GM15510 (cell line): ENCODE data around the gene PTK6.

Source experiments
- POLR2A ChIP-seq: IDR thresholded peaks from 3 replicates; pipeline ENCODE4 v1.6.1; 2011; ENCODE audit warnings: borderline replicate concordance; ENCODE audit not compliant: insufficient read length; ENCODE audit errors: extremely low read depth

The PTK6 gene

GRCh38 chr20:63494420-63495166 lies 42.6 kb downstream of the PTK6 start:
- TF ChIP-seq POLR2A: no peak

- no peak for TF ChIP-seq POLR2A
Observed at GRCh38 chr20:63494084-63494419, 43.1 kb downstream of the PTK6 start.

DNA sequence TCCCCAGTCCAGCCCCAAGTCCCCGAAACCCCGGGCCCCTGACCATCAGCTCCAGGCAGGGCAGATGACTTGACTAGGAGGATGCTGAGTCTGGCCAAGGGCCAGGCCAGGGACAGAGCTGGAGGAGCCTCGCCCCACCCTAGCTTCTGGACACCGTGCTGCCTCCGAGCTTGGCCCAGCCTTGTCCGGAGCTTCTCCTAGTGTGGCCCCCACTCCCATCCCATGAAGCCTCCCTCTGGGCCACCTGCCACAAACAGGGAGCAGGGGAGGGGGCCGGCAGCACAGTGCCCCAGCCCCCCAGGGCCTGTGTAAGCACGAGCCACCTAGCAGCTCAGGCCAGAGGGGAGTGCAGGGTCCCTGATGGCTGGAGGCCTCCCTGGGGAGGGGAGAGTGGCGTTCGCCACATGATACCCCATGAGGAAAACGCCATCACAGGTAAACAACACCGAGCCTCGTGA lies 43.6 kb downstream of the PTK6 start:
- TF ChIP-seq POLR2A: no peak

- no peak for TF ChIP-seq POLR2A
Observed at GRCh38 chr20:63492982-63493381, 44.2 kb downstream of the PTK6 start.

DNA sequence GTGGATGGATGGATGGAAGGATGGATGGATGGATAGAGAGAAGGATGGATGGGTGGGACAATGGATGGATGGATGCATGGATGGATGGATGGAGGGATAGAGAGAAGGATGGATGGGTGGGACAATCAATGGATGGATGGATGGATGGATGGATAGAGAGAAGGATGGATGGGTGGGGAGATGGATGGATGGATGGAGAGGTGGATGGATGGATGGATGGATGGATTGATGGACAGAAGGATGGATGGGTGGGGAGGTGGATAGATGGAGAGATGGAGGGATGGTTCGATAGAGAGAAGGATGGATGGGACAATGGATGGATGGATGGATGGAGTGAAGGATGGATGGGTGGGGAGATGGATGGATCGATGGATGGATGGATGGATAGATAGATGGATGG lies 44.7 kb downstream of the PTK6 start:
- no peak for TF ChIP-seq POLR2A

- no peak for TF ChIP-seq POLR2A
Observed at GRCh38 chr20:63491635-63492230, 45.4 kb downstream of the PTK6 start.

DNA sequence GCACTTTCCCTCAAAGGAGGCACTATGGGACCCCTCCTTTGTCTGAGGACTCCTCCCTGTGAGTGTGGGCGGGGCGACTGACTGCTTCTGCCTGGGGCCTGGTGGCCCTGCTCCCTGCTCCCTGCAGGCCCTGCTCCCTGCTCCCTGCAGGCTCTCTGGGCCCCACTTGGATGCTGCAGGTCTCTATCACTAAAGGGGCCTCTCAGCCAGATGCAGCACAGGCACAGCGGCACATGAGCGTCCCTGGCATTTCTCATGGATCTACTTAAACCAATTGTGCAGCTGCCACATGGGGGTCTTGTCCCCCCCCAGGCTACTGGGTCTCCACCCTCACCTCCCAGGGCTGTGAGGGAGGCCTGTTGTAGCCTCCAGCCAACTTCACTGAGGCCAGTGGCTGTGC lies 46.1 kb downstream of the PTK6 start:
- no peak for TF ChIP-seq POLR2A

DNA sequence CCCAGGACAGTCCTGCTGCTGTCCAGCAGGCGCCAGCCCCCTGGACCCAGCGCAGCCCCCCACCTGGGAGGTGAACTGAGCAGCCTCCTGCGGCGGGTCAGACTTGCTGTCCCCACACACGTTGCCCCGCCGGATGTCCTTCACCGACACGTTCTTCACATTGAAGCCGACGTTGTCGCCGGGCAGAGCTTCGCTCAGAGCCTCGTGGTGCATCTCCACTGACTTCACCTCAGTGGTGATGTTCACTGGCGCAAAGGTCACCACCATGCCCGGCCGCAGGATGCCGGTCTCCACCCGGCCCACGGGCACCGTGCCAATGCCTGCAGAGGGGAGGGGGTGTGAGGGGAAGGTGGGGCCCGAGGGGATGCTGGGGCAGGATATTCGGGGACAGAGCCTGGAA lies 46.8 kb downstream of the PTK6 start:
- TF ChIP-seq POLR2A: no peak

- no peak for TF ChIP-seq POLR2A
Observed at GRCh38 chr20:63488315-63489251, 48.6 kb downstream of the PTK6 start.

GRCh38 chr20:63487781-63488241 lies 49.4 kb downstream of the PTK6 start:
- no peak for TF ChIP-seq POLR2A

- no peak for TF ChIP-seq POLR2A
Observed at GRCh38 chr20:63487116-63487764, 49.9 kb downstream of the PTK6 start.

DNA sequence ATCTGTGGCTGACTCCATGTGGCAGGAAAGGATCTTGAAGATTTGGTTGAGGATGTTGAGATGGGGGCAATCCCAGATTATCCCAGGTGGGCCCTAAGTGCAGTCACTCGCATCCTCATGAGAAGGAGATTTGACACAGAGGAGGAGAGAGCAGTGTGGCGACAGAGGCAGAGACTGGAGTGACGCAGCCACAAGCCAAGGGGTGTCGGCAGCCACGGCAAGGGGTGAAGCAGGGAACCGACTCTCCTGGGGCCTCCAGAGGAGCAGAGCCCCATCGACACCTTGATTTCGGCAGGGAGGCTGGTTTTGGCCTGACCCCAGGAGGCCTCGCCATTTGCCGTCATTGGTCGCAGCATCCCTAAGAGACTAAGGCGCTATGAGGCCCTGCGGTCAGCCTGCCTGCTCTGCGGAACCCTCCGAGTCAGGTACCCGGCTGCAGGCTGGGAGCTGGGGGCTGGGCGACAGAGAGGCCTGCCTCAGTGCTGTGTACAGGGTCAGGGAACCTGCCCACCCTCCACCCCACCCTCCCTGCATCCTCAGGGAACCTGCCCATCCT lies 50.8 kb downstream of the PTK6 start:
- no peak for TF ChIP-seq POLR2A

- TF ChIP-seq POLR2A: no peak
Observed at GRCh38 chr20:63484651-63485403, 52.3 kb downstream of the PTK6 start.

GRCh38 chr20:63484236-63484635 lies 52.9 kb downstream of the PTK6 start:
- TF ChIP-seq POLR2A: no peak

GRCh38 chr20:63483834-63484233 lies 53.3 kb downstream of the PTK6 start:
- no peak for TF ChIP-seq POLR2A
